Measurements from ENCODE around the gene ZBTB7C.

ZBTB7C gene

GRCh38 chr18:48404716-48405507, 4.3 kb downstream of the ZBTB7C start:
- Histone ChIP-seq H3K27me3 (peaks cover 53% of the 10 kb centered on the region), H3K9ac (no peak overlapping the region), H3K4me2 (no peak overlapping the region), H3K4me3 (no peak overlapping the region), H3K9me3 (no peaks in the 10 kb centered on the region), H4K20me1 (peaks cover 27% of the 10 kb centered on the region), H3K36me3 (no peaks in the 10 kb centered on the region), H3K4me1 (peaks cover 12% of the 10 kb centered on the region), H3K27ac (no peak overlapping the region)
- TF ChIP-seq Cebpa-rat (IDR thresholded peaks at IDR 0.05), result no peak

GRCh38 chr18:48402953-48403352, 6.2 kb downstream of the ZBTB7C start:
- Histone ChIP-seq H3K27me3 (peaks cover 34% of the 10 kb centered on the region), H3K4me3 (no peak overlapping the region), H3K4me1 (peaks cover 13% of the 10 kb centered on the region), H3K9me3 (no peaks in the 10 kb centered on the region), H4K20me1 (peaks cover 10% of the 10 kb centered on the region), H3K4me2 (no peak overlapping the region), H3K9ac (no peak overlapping the region), H3K27ac (no peak overlapping the region), H3K36me3 (no peaks in the 10 kb centered on the region)
- TF ChIP-seq Cebpa-rat (IDR thresholded peaks at IDR 0.05), result no peak

GRCh38 chr18:48399303-48400075, 9.7 kb downstream of the ZBTB7C start:
- Histone ChIP-seq H3K4me1 (peaks cover 13% of the 10 kb centered on the region), H3K4me2 (peak overlapping the region; percentile 49), H3K9me3 (no peaks in the 10 kb centered on the region), H3K4me3 (no peak overlapping the region), H3K36me3 (no peaks in the 10 kb centered on the region), H3K27ac (no peak overlapping the region), H3K27me3 (peaks cover 2% of the 10 kb centered on the region; the same call in 1 of the 2 replicates), H3K9ac (no peak overlapping the region), H4K20me1 (no peaks in the 10 kb centered on the region)
- no peak for TF ChIP-seq Cebpa-rat (IDR thresholded peaks at IDR 0.05)

- TF ChIP-seq Cebpa-rat (IDR thresholded peaks at IDR 0.05), result no peak
- no peaks in the 10 kb centered on the region for H4K20me1 ChIP-seq
- H3K27me3 ChIP-seq, result no peaks in the 10 kb centered on the region
- no peak overlapping the region for H3K4me2 ChIP-seq
- H3K4me3 ChIP-seq, result no peak overlapping the region
- no peak overlapping the region for H3K27ac ChIP-seq
- H3K9ac ChIP-seq, result no peak overlapping the region
- no peaks in the 10 kb centered on the region for H3K9me3 ChIP-seq
- H3K4me1 ChIP-seq, result peaks cover 13% of the 10 kb centered on the region
- H3K36me3 ChIP-seq, result no peaks in the 10 kb centered on the region
Observed at GRCh38 chr18:48398074-48398473, 11.1 kb downstream of the ZBTB7C start.

- H3K9ac ChIP-seq, result no peak overlapping the region
- peaks cover 13% of the 10 kb centered on the region for H3K4me1 ChIP-seq
- no peak for TF ChIP-seq Cebpa-rat (IDR thresholded peaks at IDR 0.05)
- no peaks in the 10 kb centered on the region for H3K9me3 ChIP-seq
- H3K36me3 ChIP-seq, result no peaks in the 10 kb centered on the region
- no peaks in the 10 kb centered on the region for H4K20me1 ChIP-seq
- no peak overlapping the region for H3K4me3 ChIP-seq
- H3K27me3 ChIP-seq, result no peaks in the 10 kb centered on the region
- no peak overlapping the region for H3K4me2 ChIP-seq
- no peak overlapping the region for H3K27ac ChIP-seq
Observed at GRCh38 chr18:48397021-48397420, 12.2 kb downstream of the ZBTB7C start.

- no peak for TF ChIP-seq Cebpa-rat (IDR thresholded peaks at IDR 0.05)
- Histone ChIP-seq H3K4me1 (peaks cover 13% of the 10 kb centered on the region), H3K36me3 (no peaks in the 10 kb centered on the region), H3K9ac (no peak overlapping the region), H3K27me3 (no peaks in the 10 kb centered on the region), H3K4me2 (no peak overlapping the region), H3K9me3 (no peaks in the 10 kb centered on the region), H4K20me1 (no peaks in the 10 kb centered on the region), H3K27ac (no peak overlapping the region), H3K4me3 (no peak overlapping the region)
Observed at GRCh38 chr18:48396561-48396960, 12.6 kb downstream of the ZBTB7C start.

- Histone ChIP-seq H3K27me3 (no peaks in the 10 kb centered on the region), H3K4me2 (no peak overlapping the region)
- no peak for TF ChIP-seq Cebpa-rat (IDR thresholded peaks at IDR 0.05)
Observed at GRCh38 chr18:48395646-48396045, 13.5 kb downstream of the ZBTB7C start.

GRCh38 chr18:48394176-48394575, 15.0 kb downstream of the ZBTB7C start:
- H3K27me3 ChIP-seq, result no peaks in the 10 kb centered on the region

More at GRCh38 chr18:48395646-48396045, 13.5 kb downstream of the ZBTB7C start:
- no peaks in the 10 kb centered on the region for H3K36me3 ChIP-seq
- no peak overlapping the region for H3K9ac ChIP-seq
- peaks cover 13% of the 10 kb centered on the region for H3K4me1 ChIP-seq
- no peaks in the 10 kb centered on the region for H3K9me3 ChIP-seq
- no peaks in the 10 kb centered on the region for H4K20me1 ChIP-seq
- H3K27ac ChIP-seq, result no peak overlapping the region
- H3K4me3 ChIP-seq, result no peak overlapping the region

GRCh38 chr18:48393776-48394175, 15.4 kb downstream of the ZBTB7C start:
- Histone ChIP-seq H3K9me3 (no peaks in the 10 kb centered on the region), H3K4me3 (no peak overlapping the region), H3K4me1 (no peaks in the 10 kb centered on the region), H3K4me2 (no peak overlapping the region), H3K27ac (no peak overlapping the region), H3K27me3 (no peaks in the 10 kb centered on the region), H3K9ac (no peak overlapping the region), H4K20me1 (no peaks in the 10 kb centered on the region), H3K36me3 (no peaks in the 10 kb centered on the region)
- no peak for TF ChIP-seq Cebpa-rat (IDR thresholded peaks at IDR 0.05)

More at GRCh38 chr18:48394176-48394575, 15.0 kb downstream of the ZBTB7C start:
- Histone ChIP-seq H3K4me2 (no peak overlapping the region), H3K27ac (no peak overlapping the region), H3K36me3 (no peaks in the 10 kb centered on the region), H3K4me3 (no peak overlapping the region), H3K4me1 (no peaks in the 10 kb centered on the region; the same call in 1 of the 2 replicates), H4K20me1 (no peaks in the 10 kb centered on the region), H3K9ac (no peak overlapping the region), H3K9me3 (no peaks in the 10 kb centered on the region)
- TF ChIP-seq Cebpa-rat (IDR thresholded peaks at IDR 0.05), result no peak

GRCh38 chr18:48393170-48393569, 16.0 kb downstream of the ZBTB7C start:
- Histone ChIP-seq H3K4me1 (no peaks in the 10 kb centered on the region), H4K20me1 (no peaks in the 10 kb centered on the region), H3K4me2 (no peak overlapping the region), H3K36me3 (no peaks in the 10 kb centered on the region), H3K9ac (no peak overlapping the region), H3K27me3 (no peaks in the 10 kb centered on the region), H3K27ac (no peak overlapping the region), H3K9me3 (no peaks in the 10 kb centered on the region), H3K4me3 (no peak overlapping the region)
- TF ChIP-seq Cebpa-rat (IDR thresholded peaks at IDR 0.05), result no peak
